Right atrium auricular region (tissue), 2 donors: ENCODE measurements around the gene LAPTM5. TPM values are rescaled to one million over a fixed set of nuclear protein-coding genes. Genes with fewer than 3 reads are reported as not detected.

Experiments used
- DNase-seq: peaks from one replicate; pipeline ENCODE4 v3.0.0-alpha.2; 2019; ENCODE audit warnings: low spot score
- H3K27ac ChIP-seq, 2 donors: fragments of 200-600 bp; sonication (generic); 1 replicate in 1 of 2; 2 replicates in 1 of 2; pipeline ENCODE4 v1.5.1; 2016 to 2019
- H3K27me3 ChIP-seq, 2 donors: fragments of 200-600 bp; sonication (generic); one replicate each; pipeline versions ENCODE4 v1.5.1 to v1.6.0; 2017 to 2019
- H3K36me3 ChIP-seq: fragments of 200-600 bp; sonication (generic); one replicate; pipeline ENCODE4 v1.5.1; 2016
- H3K4me1 ChIP-seq, 2 donors: fragments of 200-600 bp; sonication (generic); one replicate each; pipeline versions ENCODE4 v1.5.1 to v1.6.0; 2017 to 2019
- H3K4me3 ChIP-seq, 2 donors: fragments of 200-600 bp; sonication (generic); 1 replicate in 1 of 2; 2 replicates in 1 of 2; pipeline ENCODE4 v1.5.1; 2017 to 2019; ENCODE audit warnings: mild to moderate bottlenecking in 1 of 2, moderate library complexity in 1 of 2
- H3K9me3 ChIP-seq, 2 donors: fragments of 200-600 bp; sonication (generic); one replicate each; pipeline ENCODE4 v1.5.1; 2019
- CTCF ChIP-seq, 2 donors: fragments of 200-600 bp; sonication (generic); IDR thresholded peaks; one replicate each; pipeline ENCODE4 v1.5.1; 2019; ENCODE audit warnings: antibody characterized with exemption in 2 of 2
- total RNA-seq, 2 donors: library from RNA; depleted of rRNA; stranded (reverse); fragments of >200 nt; gene quantifications; one replicate each; pipeline ENCODE4 v1.1.0, GENCODE V29; 2016

Gene LAPTM5
- total RNA-seq, 2 donors from 2014 or later = 17.4 to 62.8 TPM

- H3K36me3 ChIP-seq = no peaks in the 10 kb centered on the region
- H3K4me3 ChIP-seq = peak overlapping the region; percentile 23 to 40
- no peak for TF ChIP-seq CTCF (IDR thresholded peaks at IDR 0.05)
- H3K27ac ChIP-seq = peak overlapping the region; percentile 45 to 59
- DNase-seq = peak; percentile 84
- H3K4me1 ChIP-seq = peaks cover 0 to 4% of the 10 kb centered on the region in 2 donors
- no peaks in the 10 kb centered on the region for H3K27me3 ChIP-seq
- no peaks in the 10 kb centered on the region for H3K9me3 ChIP-seq
Measured at GRCh38 chr1:30756545-30757351, 826 bp downstream of the LAPTM5 start.

GRCh38 chr1:30756206-30756544 lies 1.4 kb downstream of the LAPTM5 start:
- H3K27ac ChIP-seq = peak overlapping the region in 1 of 2 donors; percentile 47

DNA sequence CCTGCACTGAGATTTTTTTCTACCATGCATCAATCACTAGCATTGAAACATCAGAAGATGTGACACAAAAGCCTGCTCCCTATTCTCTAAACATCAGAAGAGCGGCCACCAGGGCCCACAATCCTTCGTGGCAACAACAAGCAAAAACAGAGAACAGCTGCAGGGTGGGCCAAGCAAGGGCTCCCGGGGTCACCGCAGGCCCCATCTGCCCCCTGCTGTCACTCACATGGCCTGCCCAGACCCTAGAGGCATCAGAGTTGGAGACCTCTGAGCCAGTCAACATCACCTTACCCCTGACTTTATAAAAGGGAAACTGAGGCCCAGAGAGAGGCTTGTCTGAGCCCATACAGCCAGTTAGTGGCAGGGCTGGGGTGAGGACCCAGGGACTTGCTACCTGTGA lies 1.8 kb downstream of the LAPTM5 start:
- DNase-seq = no peak
- Histone ChIP-seq H3K27ac (peak overlapping the region in 1 of 2 donors; percentile 47), H3K9me3 (no peaks in the 10 kb centered on the region), H3K27me3 (no peaks in the 10 kb centered on the region), H3K4me3 (peak overlapping the region in 1 of 2 donors; percentile 27), H3K36me3 (no peaks in the 10 kb centered on the region), H3K4me1 (no peaks in the 10 kb centered on the region)
- no peak for TF ChIP-seq CTCF (IDR thresholded peaks at IDR 0.05)

More at GRCh38 chr1:30756206-30756544, 1.4 kb downstream of the LAPTM5 start:
- H3K36me3 ChIP-seq = no peaks in the 10 kb centered on the region
- peak overlapping the region in 1 of 2 donors; percentile 27 for H3K4me3 ChIP-seq
- H3K9me3 ChIP-seq = no peaks in the 10 kb centered on the region
- no peaks in the 10 kb centered on the region for H3K4me1 ChIP-seq
- H3K27me3 ChIP-seq = no peaks in the 10 kb centered on the region
- no peak for TF ChIP-seq CTCF (IDR thresholded peaks at IDR 0.05)
- DNase-seq = no peak

GRCh38 chr1:30755334-30755733 lies 2.2 kb downstream of the LAPTM5 start:
- Histone ChIP-seq H3K4me1 (no peaks in the 10 kb centered on the region), H3K4me3 (peak overlapping the region in 1 of 2 donors; percentile 27), H3K27ac (peak overlapping the region in 1 of 2 donors; percentile 47), H3K36me3 (no peaks in the 10 kb centered on the region), H3K27me3 (no peaks in the 10 kb centered on the region), H3K9me3 (no peaks in the 10 kb centered on the region)
- no peak for TF ChIP-seq CTCF (IDR thresholded peaks at IDR 0.05)
- no peak for DNase-seq

DNA sequence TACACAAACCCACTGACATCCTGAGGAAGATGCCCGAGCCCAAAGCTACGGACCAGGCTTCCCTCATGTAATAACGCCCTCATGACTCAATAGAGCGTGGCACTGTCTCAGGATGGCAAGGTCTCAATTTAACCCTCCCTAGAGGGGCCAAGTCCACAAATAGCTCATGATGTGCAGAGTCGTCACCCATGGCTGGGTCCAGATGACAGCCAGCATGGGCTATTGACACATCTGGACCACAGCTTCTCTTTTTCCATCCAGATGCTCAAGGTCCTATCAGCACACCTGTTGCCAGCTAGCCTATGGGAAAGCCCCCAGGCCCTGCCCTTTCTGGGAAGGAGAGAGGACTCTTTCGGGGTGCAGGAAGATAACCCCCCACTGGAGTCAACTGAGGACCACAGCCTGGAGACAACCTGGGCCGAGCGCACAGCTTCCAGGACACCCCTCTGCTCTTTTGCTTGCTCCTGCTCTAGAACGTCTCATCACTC lies 2.8 kb downstream of the LAPTM5 start:
- Histone ChIP-seq H3K9me3 (no peaks in the 10 kb centered on the region), H3K27me3 (no peaks in the 10 kb centered on the region), H3K4me3 (peak overlapping the region in 1 of 2 donors; percentile 27), H3K36me3 (no peaks in the 10 kb centered on the region), H3K27ac (no peak overlapping the region), H3K4me1 (no peaks in the 10 kb centered on the region)
- no peak for TF ChIP-seq CTCF (IDR thresholded peaks at IDR 0.05)
- no peak for DNase-seq
